ENCODE results near the gene GSTM1.

GSTM1 gene

GRCh38 chr1:109687641-109688499 lies at the start of gene GSTM1:
Gene GSTM1, plus strand, starts transcription at chr1:109687817. Its CDS starts 57 bp downstream, at chr1:109687874.
- DNase-seq, result peak; percentile 91 to 93

- no peak for DNase-seq
These were observed 48.4 kb upstream of the GSTM1 start for GRCh38 chr1:109639063-109639840.

GRCh38 chr1:109639841-109640184 lies 47.8 kb upstream of the GSTM1 start:
- no peak for DNase-seq

- DNase-seq, result peak; percentile 97 to 99
These were observed 47.2 kb upstream of the GSTM1 start for GRCh38 chr1:109640285-109640865.

- DNase-seq, result no peak
These were observed 46.4 kb upstream of the GSTM1 start for GRCh38 chr1:109641078-109641740.

GRCh38 chr1:109641861-109642260 lies 45.8 kb upstream of the GSTM1 start:
- DNase-seq, result no peak

GRCh38 chr1:109642626-109643025 lies 45.0 kb upstream of the GSTM1 start:
- no peak for DNase-seq

- DNase-seq, result peak; percentile 96
These were observed 44.0 kb upstream of the GSTM1 start for GRCh38 chr1:109643385-109644230.

GRCh38 chr1:109644670-109645069 lies 42.9 kb upstream of the GSTM1 start:
- no peak for DNase-seq

- DNase-seq, result no peak
These were observed 38.1 kb upstream of the GSTM1 start for GRCh38 chr1:109649491-109649914.

- DNase-seq, result no peak
These were observed 37.0 kb upstream of the GSTM1 start for GRCh38 chr1:109650609-109651008.

GRCh38 chr1:109652402-109652801 lies 35.2 kb upstream of the GSTM1 start:
- DNase-seq, result no peak

- DNase-seq, result no peak
These were observed 34.3 kb upstream of the GSTM1 start for GRCh38 chr1:109653306-109653705.

- DNase-seq, result no peak
These were observed 33.1 kb upstream of the GSTM1 start for GRCh38 chr1:109654519-109654918.

- DNase-seq, result peak; percentile 84 to 87
These were observed 31.8 kb upstream of the GSTM1 start, which contains the start of gene GSTM4 for GRCh38 chr1:109655615-109656519. Gene GSTM4, plus strand, starts transcription at chr1:109656099. Its CDS starts 291 bp downstream, at chr1:109656390.

GRCh38 chr1:109657395-109657794 lies 30.2 kb upstream of the GSTM1 start:
- DNase-seq, result no peak

- DNase-seq, result no peak
These were observed 29.6 kb upstream of the GSTM1 start for GRCh38 chr1:109657970-109658369.

- no peak for DNase-seq
These were observed 29.0 kb upstream of the GSTM1 start for GRCh38 chr1:109658533-109659042.

- DNase-seq, result no peak
These were observed 28.5 kb upstream of the GSTM1 start for GRCh38 chr1:109659145-109659544.

GRCh38 chr1:109659997-109660690 lies 27.5 kb upstream of the GSTM1 start:
- DNase-seq, result no peak

Measured in activated T-cell treated with anti-CD3 and anti-CD28 coated beads, Interleukin-2, amount 50 U/mL, for 48 hours (primary cell).